GM19397 (cell line): ENCODE data around the gene APBA2.
"Not testable (repeated sequence)": the region's sequence is repeated elsewhere in the genome, so short reads cannot be mapped to it uniquely, and the experiment has no call there.

ENCODE experiments used
- ATAC-seq: cut with Tn5 transposase; IDR thresholded peaks from one replicate; pipeline ENCODE4 v1.9.1; 2021; ENCODE audit warnings: mild to moderate bottlenecking, moderate library complexity; ENCODE audit not compliant: unreplicated experiment

The APBA2 gene

GRCh38 chr15:28876845-28877185 lies 9.0 kb upstream of the APBA2 start:
- no peak for ATAC-seq

- no peak for ATAC-seq
These were observed 7.6 kb upstream of the APBA2 start for GRCh38 chr15:28878209-28878608.

GRCh38 chr15:28879551-28879950 lies 6.2 kb upstream of the APBA2 start:
- no peak for ATAC-seq

- ATAC-seq = no peak
These were observed 5.1 kb upstream of the APBA2 start for GRCh38 chr15:28880680-28881079.

- no peak for ATAC-seq
These were observed 4.6 kb upstream of the APBA2 start for GRCh38 chr15:28881170-28881569.

GRCh38 chr15:28881600-28881999 lies 4.2 kb upstream of the APBA2 start:
- ATAC-seq = no peak

- no peak for ATAC-seq
These were observed 1.4 kb upstream of the APBA2 start for GRCh38 chr15:28884151-28884940.

- ATAC-seq = no peak
These were observed 595 bp upstream of the APBA2 start for GRCh38 chr15:28885128-28885629.

GRCh38 chr15:28886431-28887338 lies 911 bp downstream of the APBA2 start:
- ATAC-seq = no peak

- ATAC-seq = no peak
These were observed 1.8 kb downstream of the APBA2 start for GRCh38 chr15:28887339-28888174.

- no peak for ATAC-seq
These were observed 2.6 kb downstream of the APBA2 start for GRCh38 chr15:28888302-28888894.

- ATAC-seq = no peak
These were observed 3.1 kb downstream of the APBA2 start for GRCh38 chr15:28888900-28889299.

- no peak for ATAC-seq
These were observed 3.6 kb downstream of the APBA2 start for GRCh38 chr15:28889346-28889745.

GRCh38 chr15:28889871-28890270 lies 4.1 kb downstream of the APBA2 start:
- ATAC-seq = not testable (repeated sequence)

GRCh38 chr15:28890291-28890690 lies 4.5 kb downstream of the APBA2 start:
- ATAC-seq = not testable (repeated sequence)

GRCh38 chr15:28890711-28891495 lies 5.1 kb downstream of the APBA2 start:
- ATAC-seq = no peak

- ATAC-seq = no peak
These were observed 5.8 kb downstream of the APBA2 start for GRCh38 chr15:28891588-28891987.

- ATAC-seq = no peak
These were observed 7.2 kb downstream of the APBA2 start for GRCh38 chr15:28892789-28893610.

- ATAC-seq = no peak
These were observed 8.9 kb downstream of the APBA2 start for GRCh38 chr15:28894631-28895030.
